ENCODE measurements around the gene PCDHGA7. TPM values are rescaled to one million over a fixed set of nuclear protein-coding genes. Genes with fewer than 3 reads are reported as not detected.

The PCDHGA7 gene
- total and polyA plus RNA-seq, 2 experiments from 2014 or later = 0.20 to 1.0 TPM

- H3K36me3 ChIP-seq = no peaks in the 10 kb centered on the region
- H3K9me3 ChIP-seq (ENCODE audit: low read depth) = peaks cover 2% of the 10 kb centered on the region
- DNase-seq (ENCODE audit: low read depth in 1 of 2, low spot score in 1 of 2) = no peak
- TF ChIP-seq CTCF (IDR thresholded peaks at IDR 0.05; ENCODE audit: low read depth, low read length) = no peak
- H3K4me1 ChIP-seq (ENCODE audit: low read depth) = no peaks in the 10 kb centered on the region
- no peaks in the 10 kb centered on the region for H3K27me3 ChIP-seq
- H3K27ac ChIP-seq = no peak overlapping the region
- H3K4me3 ChIP-seq = no peak overlapping the region
Observed at GRCh38 chr5:141355641-141356040, 26.9 kb upstream of the PCDHGA7 start.

GRCh38 chr5:141356133-141356532 lies 26.4 kb upstream of the PCDHGA7 start:
- Histone ChIP-seq H3K36me3 (no peaks in the 10 kb centered on the region), H3K27ac (no peak overlapping the region), H3K27me3 (no peaks in the 10 kb centered on the region), H3K4me1 (ENCODE audit: low read depth) (no peaks in the 10 kb centered on the region), H3K9me3 (ENCODE audit: low read depth) (peaks cover 3% of the 10 kb centered on the region), H3K4me3 (no peak overlapping the region)
- no peak for TF ChIP-seq CTCF (IDR thresholded peaks at IDR 0.05; ENCODE audit: low read depth, low read length)
- DNase-seq (ENCODE audit: low read depth in 1 of 2, low spot score in 1 of 2) = no peak

GRCh38 chr5:141356950-141357349 lies 25.6 kb upstream of the PCDHGA7 start:
- no peak for TF ChIP-seq CTCF (IDR thresholded peaks at IDR 0.05; ENCODE audit: low read depth, low read length)
- Histone ChIP-seq H3K36me3 (no peaks in the 10 kb centered on the region), H3K27ac (no peak overlapping the region), H3K4me1 (ENCODE audit: low read depth) (no peaks in the 10 kb centered on the region), H3K4me3 (no peak overlapping the region), H3K9me3 (ENCODE audit: low read depth) (peaks cover 3% of the 10 kb centered on the region), H3K27me3 (no peaks in the 10 kb centered on the region)
- DNase-seq (ENCODE audit: low read depth in 1 of 2, low spot score in 1 of 2) = no peak

GRCh38 chr5:141359790-141360426 lies 22.6 kb upstream of the PCDHGA7 start, which contains the start of gene PCDHGB2:
TSS of gene PCDHGB2 (plus strand) at chr5:141359994. CDS start at chr5:141360136, 142 bp downstream.
- Histone ChIP-seq H3K4me1 (ENCODE audit: low read depth) (no peaks in the 10 kb centered on the region), H3K27ac (no peak within 1 kb of the TSS), H3K27me3 (no peaks in the 10 kb centered on the region), H3K9me3 (ENCODE audit: low read depth) (peaks cover 3% of the 10 kb centered on the region), H3K36me3 (no peaks in the 10 kb centered on the region), H3K4me3 (no peak within 1 kb of the TSS)
- peak; percentile 30 for TF ChIP-seq CTCF (IDR thresholded peaks at IDR 0.05; ENCODE audit: low read depth, low read length)
- peak; percentile 3 to 40 for DNase-seq (ENCODE audit: low read depth in 1 of 2, low spot score in 1 of 2)

GRCh38 chr5:141360685-141361084 lies 21.9 kb upstream of the PCDHGA7 start:
- no peaks in the 10 kb centered on the region for H3K27me3 ChIP-seq
- H3K9me3 ChIP-seq (ENCODE audit: low read depth) = peaks cover 3% of the 10 kb centered on the region
- no peak for DNase-seq (ENCODE audit: low read depth in 1 of 2, low spot score in 1 of 2)
- no peak overlapping the region for H3K4me3 ChIP-seq
- no peak overlapping the region for H3K27ac ChIP-seq
- H3K36me3 ChIP-seq = no peaks in the 10 kb centered on the region
- no peak for TF ChIP-seq CTCF (IDR thresholded peaks at IDR 0.05; ENCODE audit: low read depth, low read length)
- H3K4me1 ChIP-seq (ENCODE audit: low read depth) = no peaks in the 10 kb centered on the region

Measured in cardiac muscle cell (in vitro differentiated cells and primary cell).